SK-N-MC (cell line): Measurements from ENCODE around the gene LYSMD3.

ENCODE experiments used
- EZH2 ChIP-seq: fragments of 200-600 bp; sonication (generic); IDR thresholded peaks from one replicate; pipeline ENCODE4 v1.6.1; 2017; ENCODE audit warnings: antibody characterized with exemption
- FOXP2 ChIP-seq: optimal IDR thresholded peaks from 2 replicates; pipeline ENCODE3; 2011; ENCODE audit warnings: mild to moderate bottlenecking, moderate library complexity; ENCODE audit not compliant: insufficient read depth; ENCODE audit errors: extremely low read length, control extremely low read depth
- POLR2AphosphoS5 ChIP-seq: IDR thresholded peaks from 2 replicates; pipeline ENCODE4 v1.6.1; 2012; ENCODE audit warnings: mild to moderate bottlenecking, low read depth, low read length, borderline replicate concordance

- no peak for TF ChIP-seq POLR2AphosphoS5
- TF ChIP-seq FOXP2, result no peak
- TF ChIP-seq EZH2, result no peak
Observed at GRCh38 chr5:90477621-90478215, 51.7 kb downstream of the LYSMD3 start.
